GM12875 (cell line): ENCODE results near the gene RASAL2.
"Not testable (repeated sequence)": the region's sequence is repeated elsewhere in the genome, so short reads cannot be mapped to it uniquely, and the experiment has no call there.

ENCODE experiments used
- H3K4me3 ChIP-seq: one replicate; pipeline ENCODE4 v1.5.1; 2011; ENCODE audit warnings: low read depth, low read length, control low read depth
- TF ChIP-seq, protein P1 (sequence below): IDR thresholded peaks from 2 replicates; pipeline ENCODE4 v1.5.1; 2011; ENCODE audit warnings: low read depth, mild to moderate bottlenecking, control low read depth, inconsistent platforms, low read length, moderate library complexity, borderline replicate concordance; ENCODE audit not compliant: insufficient read depth

Gene RASAL2

GRCh38 chr1:178341261-178341956, 247.5 kb downstream of the RASAL2 start:
- no peak overlapping the region for H3K4me3 ChIP-seq
- TF ChIP-seq, protein P1, sequence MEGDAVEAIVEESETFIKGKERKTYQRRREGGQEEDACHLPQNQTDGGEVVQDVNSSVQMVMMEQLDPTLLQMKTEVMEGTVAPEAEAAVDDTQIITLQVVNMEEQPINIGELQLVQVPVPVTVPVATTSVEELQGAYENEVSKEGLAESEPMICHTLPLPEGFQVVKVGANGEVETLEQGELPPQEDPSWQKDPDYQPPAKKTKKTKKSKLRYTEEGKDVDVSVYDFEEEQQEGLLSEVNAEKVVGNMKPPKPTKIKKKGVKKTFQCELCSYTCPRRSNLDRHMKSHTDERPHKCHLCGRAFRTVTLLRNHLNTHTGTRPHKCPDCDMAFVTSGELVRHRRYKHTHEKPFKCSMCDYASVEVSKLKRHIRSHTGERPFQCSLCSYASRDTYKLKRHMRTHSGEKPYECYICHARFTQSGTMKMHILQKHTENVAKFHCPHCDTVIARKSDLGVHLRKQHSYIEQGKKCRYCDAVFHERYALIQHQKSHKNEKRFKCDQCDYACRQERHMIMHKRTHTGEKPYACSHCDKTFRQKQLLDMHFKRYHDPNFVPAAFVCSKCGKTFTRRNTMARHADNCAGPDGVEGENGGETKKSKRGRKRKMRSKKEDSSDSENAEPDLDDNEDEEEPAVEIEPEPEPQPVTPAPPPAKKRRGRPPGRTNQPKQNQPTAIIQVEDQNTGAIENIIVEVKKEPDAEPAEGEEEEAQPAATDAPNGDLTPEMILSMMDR, result no peak

DNA sequence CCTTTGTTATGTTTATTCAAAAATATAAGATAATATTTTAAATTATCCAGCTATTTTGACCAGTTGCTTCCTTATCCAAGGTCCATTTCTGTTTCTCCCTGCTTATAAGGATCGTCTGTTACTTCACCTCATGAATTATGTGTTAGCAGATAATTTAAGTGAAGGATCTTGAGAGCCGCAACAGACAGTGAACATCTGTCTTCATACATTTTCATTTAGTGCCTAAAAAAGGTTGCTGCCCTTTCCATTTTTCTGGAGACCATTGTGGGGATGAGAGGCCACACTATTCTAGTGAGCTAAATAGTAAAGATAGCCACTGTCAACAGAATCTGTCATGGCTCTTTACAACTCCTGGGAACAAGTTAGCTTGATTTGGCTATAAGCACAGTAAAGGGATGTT, 248.8 kb downstream of the RASAL2 start:
- H3K4me3 ChIP-seq, result no peak overlapping the region
- TF ChIP-seq, protein P1, result no peak

DNA sequence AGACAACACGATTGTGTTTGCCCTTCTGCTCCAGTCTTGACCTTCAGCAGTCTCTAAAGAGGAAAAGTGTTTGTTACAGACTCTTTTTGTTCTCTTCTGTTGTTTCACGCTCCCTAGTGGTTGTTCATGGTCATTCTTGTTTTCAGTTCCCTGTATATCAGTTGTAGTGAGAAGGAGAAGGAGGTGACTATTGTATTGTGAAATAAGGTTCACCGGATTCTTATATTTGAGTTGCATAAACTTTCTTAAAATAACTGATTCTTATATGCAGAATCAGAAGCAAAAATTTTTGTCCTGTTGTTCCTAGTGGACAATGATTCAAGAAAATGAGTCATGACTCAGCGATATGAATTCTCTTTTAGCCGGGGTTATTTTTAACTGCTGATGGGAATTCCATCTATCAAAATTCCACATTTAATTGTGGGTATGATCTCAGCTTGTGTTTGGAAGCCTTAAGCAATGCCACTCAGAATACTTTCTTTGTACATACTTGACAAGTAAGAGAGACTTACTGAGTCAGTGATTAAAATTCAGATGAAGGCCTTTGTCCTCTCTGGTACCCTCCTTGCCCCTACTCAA, 250.7 kb downstream of the RASAL2 start:
- no peak overlapping the region for H3K4me3 ChIP-seq
- TF ChIP-seq, protein P1, result 0 out of 2 replicates have a peak, but pooled peaks have one; percentile 29

DNA sequence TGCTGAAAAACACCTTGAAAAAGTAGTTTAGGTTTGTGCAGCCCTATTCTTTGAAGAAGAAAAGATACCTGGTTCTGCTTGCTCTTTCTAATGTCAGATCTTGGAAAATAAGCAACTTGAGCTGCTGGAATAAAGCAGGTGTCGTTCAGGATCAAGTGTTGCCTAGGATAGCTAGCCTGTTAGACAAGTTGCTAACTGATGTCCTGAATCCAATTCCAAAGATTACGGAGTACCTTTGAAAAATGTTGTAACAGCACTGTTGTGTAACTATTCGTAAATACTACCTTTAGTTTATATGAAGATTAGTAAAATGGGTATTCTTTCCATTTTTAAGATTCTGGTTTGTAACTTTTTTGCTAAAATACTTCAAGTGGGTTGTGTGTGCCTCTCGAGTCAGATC, 251.3 kb downstream of the RASAL2 start:
- H3K4me3 ChIP-seq, result no peak overlapping the region
- TF ChIP-seq, protein P1, result no peak

DNA sequence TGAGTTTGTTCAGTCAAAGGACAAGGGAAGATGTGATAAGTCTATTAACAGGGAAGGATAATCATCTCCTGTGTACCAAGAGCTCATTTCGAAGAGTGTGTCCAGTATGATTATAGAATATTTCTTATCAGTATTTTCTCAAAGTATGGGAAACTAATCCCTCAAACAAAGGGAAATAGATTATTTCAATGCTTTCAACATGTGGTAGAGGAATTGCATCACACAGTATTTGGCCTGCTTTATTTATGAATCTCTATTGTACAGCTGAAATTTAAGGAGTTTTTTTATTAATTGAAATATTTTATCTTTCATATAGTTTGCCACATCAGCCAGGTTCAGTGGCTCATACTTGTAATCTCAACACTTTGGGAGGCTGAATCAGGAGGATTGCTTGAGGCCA, 251.9 kb downstream of the RASAL2 start:
- TF ChIP-seq, protein P1, result no peak
- no peak overlapping the region for H3K4me3 ChIP-seq

- TF ChIP-seq, protein P1, result no peak
- no peak overlapping the region for H3K4me3 ChIP-seq
These were observed 255.9 kb downstream of the RASAL2 start for GRCh38 chr1:178349801-178350200.

DNA sequence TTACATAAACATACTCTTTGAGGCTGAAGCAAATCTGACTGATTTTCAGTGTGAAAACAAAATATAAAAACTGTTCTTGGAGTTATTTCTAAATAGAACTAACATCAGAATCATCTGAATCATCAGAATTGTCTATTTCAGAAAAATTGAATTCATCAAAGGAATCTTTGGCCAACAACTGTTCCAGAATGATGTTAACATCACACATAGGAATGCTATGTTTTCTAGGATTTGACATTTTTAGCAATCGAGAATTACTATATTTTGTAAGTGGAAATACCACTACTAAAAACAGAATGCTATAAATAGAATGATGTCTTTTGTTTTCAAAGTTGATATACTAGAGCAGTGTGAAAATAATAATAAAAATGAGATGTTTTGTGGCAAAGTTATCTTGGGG, 258.0 kb downstream of the RASAL2 start:
- not testable (repeated sequence) for H3K4me3 ChIP-seq
